GM18526 (cell line): ENCODE measurements around the gene USE1.

Experiments used
- POLR2A ChIP-seq: IDR thresholded peaks from 3 replicates; pipeline ENCODE4 v1.6.1; 2011; ENCODE audit not compliant: insufficient read length; ENCODE audit errors: extremely low read depth

Gene USE1

DNA sequence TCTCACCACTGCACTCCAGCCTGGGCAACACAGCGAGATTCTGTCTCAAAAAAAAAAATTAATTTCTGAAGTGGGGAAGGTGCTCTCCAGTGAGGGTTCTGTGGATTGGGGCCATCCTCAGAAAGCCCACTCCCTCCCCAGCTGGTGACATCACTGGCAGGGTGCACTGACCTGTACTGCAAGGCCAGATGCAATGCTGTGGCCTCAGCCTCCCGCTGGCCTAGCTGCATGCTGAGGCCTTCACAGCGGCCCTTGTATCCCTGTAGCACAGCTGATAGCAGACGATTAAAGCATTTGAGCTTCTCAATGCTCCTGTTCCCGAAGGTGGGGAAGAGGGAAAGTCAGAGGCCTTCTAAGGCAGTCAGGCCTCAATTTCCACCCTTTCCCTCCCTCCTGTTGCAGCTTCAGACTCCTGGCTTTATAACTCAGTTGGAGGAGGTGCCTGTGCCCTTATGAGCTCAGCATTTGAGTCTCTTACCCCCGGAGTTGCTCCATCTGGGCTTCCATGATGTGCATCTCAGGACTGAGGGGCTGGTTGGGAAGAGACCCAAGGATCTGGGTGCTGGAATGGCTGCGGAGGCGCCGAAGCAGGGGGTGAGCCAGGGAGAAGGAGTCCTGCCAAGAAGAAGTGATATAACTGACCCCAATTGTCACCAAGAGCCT lies 44.1 kb downstream of the USE1 start:
- no peak for TF ChIP-seq POLR2A

DNA sequence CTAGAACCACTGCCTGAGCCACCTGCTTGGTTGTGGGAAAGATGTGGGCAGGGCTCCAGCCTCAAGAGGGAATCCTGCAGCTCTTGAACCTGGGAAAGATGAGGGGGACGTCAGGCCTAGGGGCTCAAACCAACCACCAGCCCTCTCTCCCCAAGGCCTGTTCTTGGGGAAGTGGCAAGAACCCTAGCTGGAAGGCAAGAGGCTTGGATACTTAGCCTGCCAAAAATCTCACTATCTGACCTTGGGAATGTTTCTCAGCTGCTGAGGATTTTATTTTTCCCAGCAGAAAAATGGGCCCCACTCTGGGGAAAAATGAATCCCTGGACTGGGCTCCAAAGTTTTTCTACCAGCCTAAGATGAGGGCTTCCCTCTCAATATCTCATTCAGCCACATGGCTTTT lies 44.8 kb downstream of the USE1 start:
- TF ChIP-seq POLR2A: no peak

DNA sequence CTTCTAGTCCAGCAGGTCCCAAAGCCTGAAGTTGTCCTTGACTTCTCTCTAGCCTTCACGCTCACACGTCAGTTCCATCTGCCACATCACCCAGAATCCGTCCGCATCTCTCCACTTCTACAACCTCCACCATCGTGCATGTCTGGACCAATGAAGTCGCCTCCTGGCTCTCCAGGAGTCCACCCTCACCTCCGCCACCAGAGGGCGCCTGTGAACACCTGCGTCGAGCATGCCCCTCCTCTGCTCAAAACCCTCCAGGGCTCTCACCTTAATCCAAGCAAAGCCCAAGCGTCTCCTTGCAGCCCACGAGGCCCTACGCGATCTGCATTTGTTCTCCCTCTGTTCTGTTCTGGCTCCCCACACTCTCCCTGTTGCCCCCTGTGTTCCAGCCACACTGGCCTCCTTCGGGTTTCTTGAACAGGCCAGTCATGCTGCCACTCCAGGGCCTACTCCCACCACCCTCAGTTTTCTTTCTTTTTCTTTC lies 45.7 kb downstream of the USE1 start:
- TF ChIP-seq POLR2A: no peak

DNA sequence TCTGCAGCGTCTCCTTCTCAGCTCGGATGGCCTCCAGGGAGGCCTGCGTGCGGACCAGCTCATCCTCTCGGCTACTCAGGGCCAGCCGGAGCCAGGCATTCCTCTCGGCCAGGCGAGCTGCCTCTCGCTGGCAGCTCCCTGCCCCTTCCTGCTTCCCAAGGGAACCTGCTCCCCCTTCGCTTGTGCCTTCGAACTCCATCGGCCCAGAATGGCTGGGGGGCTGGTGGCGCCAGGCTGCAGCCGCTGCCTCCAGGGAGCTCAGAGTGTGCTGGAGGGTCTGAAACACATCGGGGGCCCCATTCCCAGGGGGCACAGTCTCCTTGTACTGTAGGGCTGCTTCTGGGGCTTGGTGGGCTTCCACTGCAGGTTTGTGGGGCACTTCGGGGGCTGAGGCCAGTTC lies 47.4 kb downstream of the USE1 start:
- TF ChIP-seq POLR2A: no peak

DNA sequence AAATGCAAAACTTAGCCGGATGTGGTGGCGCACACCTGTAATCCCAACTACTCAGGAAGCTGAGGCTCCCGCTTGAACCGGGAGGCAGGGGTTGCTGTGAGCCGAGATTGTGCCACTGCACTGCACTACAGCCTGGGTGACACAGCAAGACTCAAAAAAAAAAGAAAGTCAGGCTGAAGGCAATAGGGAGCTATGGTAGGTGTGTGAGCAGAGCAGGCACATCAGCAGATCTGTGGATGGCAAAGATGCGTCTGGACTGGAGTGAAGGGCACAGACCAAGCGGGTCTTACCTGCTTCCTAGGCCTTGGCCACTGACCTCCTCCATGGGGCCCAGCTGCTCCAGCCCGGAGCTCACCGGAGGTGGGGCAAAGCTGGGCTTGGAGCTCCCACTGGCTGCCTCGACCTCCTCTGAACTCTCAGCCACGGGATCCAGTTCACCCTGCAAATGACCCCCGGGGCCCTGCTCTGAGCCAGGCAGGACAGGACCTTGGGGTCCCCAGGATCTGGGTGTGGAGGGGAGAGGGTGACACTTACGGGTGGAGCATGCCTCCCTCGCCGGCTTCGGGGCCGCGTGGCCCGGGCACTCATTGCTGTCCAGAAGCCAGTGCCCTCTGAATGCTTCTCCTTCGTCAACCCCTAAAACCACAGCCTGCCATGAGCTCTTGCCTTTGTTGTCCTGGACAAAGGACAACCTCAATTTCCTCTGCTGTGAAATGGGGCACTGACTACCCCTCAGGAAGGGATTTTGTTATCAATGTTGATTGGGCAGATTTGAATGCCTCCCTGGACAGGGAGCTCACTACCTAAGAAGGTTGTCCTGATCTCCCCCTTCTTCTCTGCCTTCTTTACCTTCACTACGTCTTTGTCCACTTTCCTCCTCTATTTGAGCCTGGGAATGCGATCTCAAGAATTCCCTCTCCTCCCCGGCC lies 48.8 kb downstream of the USE1 start:
- no peak for TF ChIP-seq POLR2A

DNA sequence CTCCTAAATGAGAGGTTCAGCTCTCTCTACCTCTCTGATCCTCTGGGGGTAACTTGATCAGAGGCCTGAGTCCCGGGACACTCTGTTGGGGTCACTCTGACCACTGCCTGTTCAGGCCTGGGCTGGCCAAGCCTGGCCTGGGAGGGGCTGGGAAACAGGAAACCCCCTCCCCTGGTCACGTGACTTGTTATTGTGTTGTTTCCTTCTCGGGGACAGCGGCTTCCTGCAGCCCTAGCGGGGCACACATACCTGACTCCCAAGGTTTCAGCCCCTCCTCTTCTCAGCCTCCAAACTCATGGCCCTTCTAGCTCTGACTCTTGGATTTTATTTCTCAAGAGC lies 49.5 kb downstream of the USE1 start, which contains the start of gene USHBP1:
TSS of gene USHBP1 (minus strand) at position 105 of the 339 bp plus-strand sequence. CDS start 446 bp downstream, outside the sequence.
- TF ChIP-seq POLR2A: no peak

DNA sequence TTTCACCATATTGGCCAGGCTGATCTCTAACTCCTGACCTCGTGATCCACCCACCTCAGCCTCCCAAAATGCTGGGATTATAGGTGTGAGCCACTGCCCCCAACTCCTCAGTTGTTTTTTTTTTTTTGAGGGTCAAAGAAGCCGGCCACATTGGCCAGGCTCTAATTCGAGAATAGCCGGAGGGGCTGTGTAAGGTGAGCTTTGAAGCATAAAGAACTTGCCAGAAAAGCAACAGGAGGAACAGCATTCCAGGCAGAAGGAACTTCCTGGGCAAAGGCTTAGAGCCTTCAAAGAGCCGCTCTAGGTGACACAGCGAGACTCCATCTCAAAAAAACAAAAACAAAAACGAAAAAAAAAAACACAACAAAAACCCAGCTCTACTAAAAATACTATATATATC lies 50.9 kb downstream of the USE1 start:
- no peak for TF ChIP-seq POLR2A

DNA sequence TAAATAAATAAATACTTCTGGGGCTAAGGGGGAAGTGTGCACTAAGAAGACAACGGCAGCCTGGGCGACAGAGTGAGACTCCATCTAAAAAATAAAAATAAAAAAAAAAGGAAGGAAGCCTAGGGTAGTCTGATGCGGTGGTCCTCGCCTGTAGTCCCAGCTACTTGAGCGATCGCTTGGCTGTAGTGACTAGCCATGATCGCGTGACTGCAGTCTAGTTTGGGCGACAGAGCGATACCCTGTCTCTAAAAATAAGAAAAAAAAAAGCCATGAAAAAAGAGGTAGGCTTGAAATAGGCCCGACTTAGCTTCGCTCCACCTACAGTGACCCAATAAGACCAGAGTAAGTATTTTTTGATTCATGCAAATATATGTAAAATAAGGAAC lies 51.4 kb downstream of the USE1 start:
- peak; percentile 45 for TF ChIP-seq POLR2A

DNA sequence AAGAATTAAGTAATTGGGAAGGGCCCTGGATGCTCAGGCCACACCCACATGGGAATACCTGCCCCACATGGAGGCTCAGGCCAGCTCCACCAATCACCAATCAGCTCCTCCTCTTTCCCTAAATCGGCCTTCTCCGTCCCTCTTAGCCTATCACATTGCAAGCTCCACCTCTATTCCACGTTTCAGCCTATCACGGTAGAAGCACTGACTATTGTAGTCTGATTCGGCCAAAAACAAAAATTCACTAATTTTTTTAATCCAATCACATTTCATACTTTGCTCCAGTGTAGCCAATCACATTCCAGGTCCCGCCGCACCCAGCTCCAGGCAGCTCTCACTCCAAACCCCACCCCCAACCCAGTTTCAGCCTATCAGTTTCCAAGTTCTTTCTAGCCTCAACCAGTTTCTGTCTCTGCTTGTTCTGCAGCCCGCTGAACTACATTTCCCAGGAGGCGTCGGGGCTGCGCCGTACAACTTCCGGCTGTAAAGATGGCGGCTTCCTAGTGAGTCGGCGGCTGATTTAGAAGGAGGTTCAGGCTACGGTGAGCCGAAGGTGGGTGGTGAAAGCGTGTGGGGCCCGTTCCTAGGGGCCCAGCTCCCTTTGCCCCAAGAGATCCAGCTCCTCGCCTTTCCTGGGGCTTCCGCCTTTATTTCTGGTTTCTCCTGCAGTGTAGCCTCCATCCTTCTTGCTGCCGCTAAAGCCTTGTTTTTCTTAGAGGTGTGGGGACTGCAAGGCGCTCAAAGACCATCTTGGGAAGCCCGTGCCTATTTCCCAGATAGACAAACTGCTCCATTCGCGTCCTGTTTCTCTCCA lies 52.0 kb downstream of the USE1 start, which contains the start of gene BABAM1:
TSS of gene BABAM1 (plus strand) at position 469 of the 814 bp plus-strand sequence. CDS start 1,364 bp downstream, outside the sequence.
- TF ChIP-seq POLR2A: peak; percentile 77

DNA sequence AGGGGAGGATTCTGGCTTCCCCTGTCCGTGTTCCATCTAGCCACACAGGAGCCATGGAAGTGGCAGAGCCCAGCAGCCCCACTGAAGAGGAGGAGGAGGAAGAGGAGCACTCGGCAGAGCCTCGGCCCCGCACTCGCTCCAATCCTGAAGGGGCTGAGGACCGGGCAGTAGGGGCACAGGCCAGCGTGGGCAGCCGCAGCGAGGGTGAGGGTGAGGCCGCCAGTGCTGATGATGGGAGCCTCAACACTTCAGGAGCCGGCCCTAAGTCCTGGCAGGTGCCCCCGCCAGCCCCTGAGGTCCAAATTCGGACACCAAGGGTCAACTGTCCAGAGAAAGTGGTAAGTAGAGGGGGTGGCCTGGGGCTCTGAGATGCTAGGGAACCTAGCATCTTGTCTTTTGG lies 53.6 kb downstream of the USE1 start:
- TF ChIP-seq POLR2A: no peak
